ENCODE measurements around the gene HARS1.

DNA sequence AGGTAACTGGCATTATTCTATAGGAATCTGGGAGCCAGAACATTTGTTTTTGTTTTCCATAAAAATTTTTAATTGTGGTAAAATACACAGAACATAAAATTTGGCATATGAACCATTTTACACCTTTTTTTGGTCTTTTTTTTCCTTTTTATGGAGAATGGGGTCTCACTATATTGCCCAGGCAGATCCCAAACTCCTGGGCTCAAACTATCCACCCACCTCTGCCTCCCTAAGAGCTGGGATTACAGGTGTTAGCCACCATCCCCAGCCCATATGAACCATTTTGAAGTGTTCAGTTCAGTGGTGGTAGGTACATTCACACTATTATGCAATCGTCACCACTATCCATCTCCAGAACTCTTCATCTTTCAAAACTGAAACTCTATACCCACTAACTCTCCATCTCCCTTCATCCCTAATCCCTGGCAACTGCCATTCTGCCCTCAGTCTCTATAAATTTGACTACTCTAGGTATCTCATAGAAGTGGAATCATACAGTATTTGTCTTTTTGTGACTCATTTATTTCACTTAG, 22.5 kb upstream of the HARS1 start:
- no peak for TF ChIP-seq POLR2A (IDR thresholded peaks at IDR 0.05)
- TF ChIP-seq, protein P1, sequence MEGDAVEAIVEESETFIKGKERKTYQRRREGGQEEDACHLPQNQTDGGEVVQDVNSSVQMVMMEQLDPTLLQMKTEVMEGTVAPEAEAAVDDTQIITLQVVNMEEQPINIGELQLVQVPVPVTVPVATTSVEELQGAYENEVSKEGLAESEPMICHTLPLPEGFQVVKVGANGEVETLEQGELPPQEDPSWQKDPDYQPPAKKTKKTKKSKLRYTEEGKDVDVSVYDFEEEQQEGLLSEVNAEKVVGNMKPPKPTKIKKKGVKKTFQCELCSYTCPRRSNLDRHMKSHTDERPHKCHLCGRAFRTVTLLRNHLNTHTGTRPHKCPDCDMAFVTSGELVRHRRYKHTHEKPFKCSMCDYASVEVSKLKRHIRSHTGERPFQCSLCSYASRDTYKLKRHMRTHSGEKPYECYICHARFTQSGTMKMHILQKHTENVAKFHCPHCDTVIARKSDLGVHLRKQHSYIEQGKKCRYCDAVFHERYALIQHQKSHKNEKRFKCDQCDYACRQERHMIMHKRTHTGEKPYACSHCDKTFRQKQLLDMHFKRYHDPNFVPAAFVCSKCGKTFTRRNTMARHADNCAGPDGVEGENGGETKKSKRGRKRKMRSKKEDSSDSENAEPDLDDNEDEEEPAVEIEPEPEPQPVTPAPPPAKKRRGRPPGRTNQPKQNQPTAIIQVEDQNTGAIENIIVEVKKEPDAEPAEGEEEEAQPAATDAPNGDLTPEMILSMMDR (IDR thresholded peaks at IDR 0.05), result no peak

Measured in thyroid gland (tissue), 4 donors.